Testis (tissue), 3 donors: Measurements from ENCODE around the gene CASTOR1. TPM values are rescaled to one million over a fixed set of nuclear protein-coding genes. Genes with fewer than 3 reads are reported as not detected.

Experiments
- DNase-seq: peaks from one replicate; pipeline ENCODE4 v3.0.0-alpha.2; 2019
- H3K27ac ChIP-seq, 2 donors: fragments of 200-600 bp; sonication (generic); one replicate each; pipeline ENCODE4 v1.5.1; 2019
- H3K27me3 ChIP-seq: fragments of 200-600 bp; sonication (generic); one replicate; pipeline ENCODE4 v1.5.1; 2019
- H3K36me3 ChIP-seq: fragments of 200-600 bp; sonication (generic); one replicate; pipeline ENCODE4 v1.5.1; 2017; ENCODE audit warnings: low read depth; ENCODE audit errors: missing control alignments
- H3K4me1 ChIP-seq: fragments of 200-600 bp; sonication (generic); one replicate; pipeline ENCODE4 v1.5.1; 2019
- H3K4me3 ChIP-seq, 2 donors: fragments of 200-600 bp; sonication (generic); one replicate each; pipeline ENCODE4 v1.5.1; 2017 to 2019
- H3K9me3 ChIP-seq: fragments of 200-600 bp; sonication (generic); one replicate; pipeline ENCODE4 v1.5.1; 2017
- POLR2A ChIP-seq: fragments of 450-650 bp; IDR thresholded peaks from one replicate; pipeline ENCODE4 v1.6.1; 2017; ENCODE audit warnings: antibody characterized with exemption, mild to moderate bottlenecking, moderate library complexity
- WGBS, 2 donors: methylation state at CpG; one replicate each; pipeline ENCODE4 v1.1.5; 2018; 5-methylcytosine and 5-hydroxymethylcytosine counted together
- intact Hi-C: fragments of 100-400 bp; cut with DNase I; formaldehyde crosslinking; loops from one replicate; pipeline ENCODE4 v1.15.1; 2023; ENCODE audit warnings: low total_unique reads
- polyA plus RNA-seq: library from polyadenylated mRNA; stranded (reverse); fragments of 350-450 nt; fragmentation: Illumina TruSeq; extraction: RNeasy Lipid Tissue Mini Kit (QIAGEN cat#74804); gene quantifications from one replicate; pipeline ENCODE4 v1.2.3, GENCODE V29; 2014; ENCODE audit warnings: low read depth, low replicate concordance; ENCODE audit not compliant: insufficient read depth
- total RNA-seq, 2 donors: library from RNA; depleted of rRNA; stranded (reverse); fragments of >200 nt; gene quantifications; one replicate each; pipeline ENCODE4 v1.2.3, GENCODE V29; 2016
- TF ChIP-seq, protein P1 (sequence below), 3 experiments: fragments of 450-650 bp in 2 of 3; fragments of 200-600 bp in 1 of 3; sonication (generic) in 1 of 3; IDR thresholded peaks; one replicate each; pipeline ENCODE4 v1.5.1; 2016 to 2019; ENCODE audit warnings: antibody characterized with exemption in 3 of 3, mild to moderate bottlenecking in 2 of 3, moderate library complexity in 1 of 3

CASTOR1 gene
- total and polyA plus RNA-seq, 3 donors from 2014 or later, result 32.8 to 71.4 (median 36.7) TPM

DNA sequence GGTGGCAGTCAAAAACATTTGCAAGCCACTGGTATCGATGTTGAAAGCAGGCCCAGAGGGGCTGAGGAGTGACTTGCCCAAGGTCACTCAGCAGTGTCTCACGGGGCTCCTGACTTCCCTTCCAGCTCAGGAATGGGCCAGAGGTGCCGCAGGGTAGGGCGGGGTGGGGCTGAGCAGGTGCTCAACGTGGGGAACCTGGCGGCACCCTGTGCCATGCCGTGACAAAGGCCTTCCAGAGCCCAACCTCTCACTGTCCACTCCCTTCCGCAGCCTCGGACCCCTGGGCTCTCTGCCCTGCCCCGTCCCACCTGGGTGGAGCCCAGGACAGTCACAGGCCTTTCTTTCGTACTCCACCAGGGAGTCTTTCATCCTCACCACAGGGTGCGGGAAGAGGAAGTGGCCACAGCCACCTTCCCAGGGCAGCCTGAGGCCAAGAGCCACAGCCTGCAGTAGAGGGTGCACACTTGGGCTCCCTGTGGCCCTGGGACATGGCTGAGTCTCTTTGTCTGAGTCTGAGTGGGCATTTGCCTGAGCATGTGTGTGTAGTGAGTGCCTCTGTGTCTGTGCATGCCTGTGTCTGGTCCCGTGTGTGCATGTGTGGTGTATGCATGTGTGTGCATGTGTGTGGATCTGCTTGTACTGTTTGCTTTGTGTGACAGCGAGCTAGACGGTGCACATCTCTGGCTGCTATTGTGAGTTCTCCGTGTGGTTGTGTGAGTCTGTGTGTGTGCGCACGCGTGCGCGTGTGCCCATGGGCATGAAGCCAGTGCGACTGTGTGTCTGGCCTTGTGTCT, 36.7 kb downstream of the CASTOR1 start:
- H3K27me3 ChIP-seq, result no peaks in the 10 kb centered on the region
- no peak for DNase-seq
- TF ChIP-seq POLR2A, result no peak
- TF ChIP-seq, protein P1, sequence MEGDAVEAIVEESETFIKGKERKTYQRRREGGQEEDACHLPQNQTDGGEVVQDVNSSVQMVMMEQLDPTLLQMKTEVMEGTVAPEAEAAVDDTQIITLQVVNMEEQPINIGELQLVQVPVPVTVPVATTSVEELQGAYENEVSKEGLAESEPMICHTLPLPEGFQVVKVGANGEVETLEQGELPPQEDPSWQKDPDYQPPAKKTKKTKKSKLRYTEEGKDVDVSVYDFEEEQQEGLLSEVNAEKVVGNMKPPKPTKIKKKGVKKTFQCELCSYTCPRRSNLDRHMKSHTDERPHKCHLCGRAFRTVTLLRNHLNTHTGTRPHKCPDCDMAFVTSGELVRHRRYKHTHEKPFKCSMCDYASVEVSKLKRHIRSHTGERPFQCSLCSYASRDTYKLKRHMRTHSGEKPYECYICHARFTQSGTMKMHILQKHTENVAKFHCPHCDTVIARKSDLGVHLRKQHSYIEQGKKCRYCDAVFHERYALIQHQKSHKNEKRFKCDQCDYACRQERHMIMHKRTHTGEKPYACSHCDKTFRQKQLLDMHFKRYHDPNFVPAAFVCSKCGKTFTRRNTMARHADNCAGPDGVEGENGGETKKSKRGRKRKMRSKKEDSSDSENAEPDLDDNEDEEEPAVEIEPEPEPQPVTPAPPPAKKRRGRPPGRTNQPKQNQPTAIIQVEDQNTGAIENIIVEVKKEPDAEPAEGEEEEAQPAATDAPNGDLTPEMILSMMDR (IDR thresholded peaks at IDR 0.05), result no peak
- H3K4me1 ChIP-seq, result peaks cover 14% of the 10 kb centered on the region
- intact Hi-C loops, result no loop called here
- H3K9me3 ChIP-seq, result no peaks in the 10 kb centered on the region
- no peak overlapping the region for H3K4me3 ChIP-seq
- WGBS, 2 donors, result 80 to 83% methylated on average over 12 to 22 of the region's 22 CpGs
- no peak overlapping the region for H3K27ac ChIP-seq
- H3K36me3 ChIP-seq, result no peaks in the 10 kb centered on the region

GRCh38 chr22:30251711-30252110, 37.6 kb downstream of the CASTOR1 start:
- TF ChIP-seq, protein P1 (IDR thresholded peaks at IDR 0.05), result no peak
- no peak for TF ChIP-seq POLR2A
- Histone ChIP-seq H3K27me3 (no peaks in the 10 kb centered on the region), H3K4me1 (peaks cover 18% of the 10 kb centered on the region), H3K27ac (no peak overlapping the region), H3K4me3 (no peak overlapping the region), H3K36me3 (no peaks in the 10 kb centered on the region), H3K9me3 (no peaks in the 10 kb centered on the region)
- intact Hi-C loops, result no loop called here
- no peak for DNase-seq
- WGBS, 2 donors, result 78 to 87% methylated on average over 10 of the region's 10 CpGs

- Histone ChIP-seq H3K36me3 (no peaks in the 10 kb centered on the region), H3K4me1 (peaks cover 17% of the 10 kb centered on the region), H3K27ac (no peak overlapping the region), H3K9me3 (no peaks in the 10 kb centered on the region), H3K4me3 (no peak overlapping the region), H3K27me3 (no peaks in the 10 kb centered on the region)
- no peak for DNase-seq
- intact Hi-C loops, result no loop called here
- 79 to 85% methylated on average over 9 to 12 of the region's 12 CpGs for WGBS, 2 donors
- TF ChIP-seq, protein P1 (IDR thresholded peaks at IDR 0.05), result no peak
Observed at GRCh38 chr22:30250661-30251267, 38.5 kb downstream of the CASTOR1 start.

DNA sequence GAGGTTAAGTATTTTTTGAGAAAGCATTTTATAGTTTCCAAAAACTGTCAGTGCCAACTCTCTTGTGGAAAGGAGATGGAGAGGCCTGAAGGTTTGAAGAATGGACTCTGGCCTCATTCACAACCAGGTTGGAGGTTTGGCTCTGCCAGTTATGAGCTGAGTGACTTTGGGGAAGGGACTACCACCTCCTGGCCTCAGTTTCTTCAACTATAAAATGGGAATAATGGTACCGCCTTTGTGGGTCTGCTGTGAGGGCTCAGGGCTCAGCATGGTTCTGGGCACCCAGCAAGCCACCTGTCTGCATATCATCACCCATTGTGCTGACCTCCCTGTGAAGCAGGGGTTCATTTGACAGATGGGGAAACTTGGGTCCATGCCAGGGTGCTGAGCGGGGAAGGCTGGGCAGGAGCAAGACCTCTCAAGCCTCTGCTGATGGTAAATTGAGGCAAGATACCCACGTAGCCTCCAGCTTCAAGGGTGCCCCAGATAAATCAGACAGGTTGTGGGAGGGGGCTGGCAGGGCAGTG, 39.2 kb downstream of the CASTOR1 start:
- H3K27me3 ChIP-seq, result no peaks in the 10 kb centered on the region
- intact Hi-C loops, result no loop called here
- H3K9me3 ChIP-seq, result no peaks in the 10 kb centered on the region
- 80 to 96% methylated on average over 2 to 3 of the region's 3 CpGs for WGBS, 2 donors
- no peak overlapping the region for H3K4me3 ChIP-seq
- no peak for DNase-seq
- peaks cover 18% of the 10 kb centered on the region for H3K4me1 ChIP-seq
- no peaks in the 10 kb centered on the region for H3K36me3 ChIP-seq
- H3K27ac ChIP-seq, result no peak overlapping the region
- TF ChIP-seq, protein P1 (IDR thresholded peaks at IDR 0.05), result no peak
- no peak for TF ChIP-seq POLR2A
